ENCODE results near the gene THAP5. TPM values are rescaled to one million over a fixed set of nuclear protein-coding genes. Genes with fewer than 3 reads are reported as not detected.

THAP5 gene
- polyA plus RNA-seq, 1 donor from 2014 or later: 49.4 TPM

DNA sequence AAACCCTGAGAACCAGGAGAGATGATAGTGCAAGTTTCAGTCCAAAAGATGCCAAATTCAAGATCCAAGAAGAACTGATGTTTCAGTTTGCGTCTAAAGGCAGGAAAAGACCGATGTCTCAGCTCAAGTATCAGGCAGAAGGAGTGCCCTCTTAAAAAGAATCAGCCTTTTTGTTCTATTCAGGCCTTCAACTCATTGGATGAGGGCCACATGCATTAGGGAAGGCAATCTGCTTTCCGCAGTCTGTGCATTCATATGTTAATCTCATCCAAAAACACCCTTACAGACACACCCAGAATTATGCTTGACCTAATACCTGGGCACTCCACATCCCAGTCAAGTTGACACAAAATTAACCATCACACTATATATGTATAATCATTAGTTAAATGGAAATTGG, 45.4 kb upstream of the THAP5 start:
- Histone ChIP-seq H3K4me2 (ENCODE audit: low read length) (no peak overlapping the region), H2AFZ (ENCODE audit: low read depth, low read length) (no peak overlapping the region), H3K36me3 (ENCODE audit: insufficient read depth, low read length) (no peaks in the 10 kb centered on the region), H4K20me1 (ENCODE audit: insufficient read depth) (no peaks in the 10 kb centered on the region), H3K9ac (ENCODE audit: low read length) (no peak overlapping the region), H3K27me3 (ENCODE audit: insufficient read depth, low read depth, low read length) (no peaks in the 10 kb centered on the region), H3K9me3 (ENCODE audit: low read length) (no peaks in the 10 kb centered on the region), H3F3A (ENCODE audit: insufficient read depth, low read length, poor library complexity, severe bottlenecking) (no peaks in the 10 kb centered on the region), H3K9me2 (ENCODE audit: insufficient read depth, low read length) (no peaks in the 10 kb centered on the region), H3K27ac (ENCODE audit: low read length) (no peak overlapping the region), H3K4me3 (ENCODE audit: low read length) (no peak overlapping the region), H3K79me2 (replicated peaks; ENCODE audit: insufficient read depth, low read length) (no peaks in the 10 kb centered on the region)
- TF ChIP-seq RAD21 (conservative IDR thresholded peaks at IDR 0.05) (no peak), SMC3 (conservative IDR thresholded peaks at IDR 0.05; ENCODE audit: poor library complexity) (no peak), POLR2AphosphoS5 (IDR thresholded peaks at IDR 0.05) (no peak), EP300 (conservative IDR thresholded peaks at IDR 0.05; ENCODE audit: poor library complexity, severe bottlenecking) (no peak), TAF1 (IDR thresholded peaks at IDR 0.05; ENCODE audit: low read depth) (no peak), MXI1 (conservative IDR thresholded peaks at IDR 0.05; ENCODE audit: poor library complexity, severe bottlenecking) (no peak), EZH2 (IDR thresholded peaks at IDR 0.05; ENCODE audit: borderline replicate concordance, insufficient read depth, low read length, poor library complexity, severe bottlenecking) (no peak)
- TF ChIP-seq, protein P1, sequence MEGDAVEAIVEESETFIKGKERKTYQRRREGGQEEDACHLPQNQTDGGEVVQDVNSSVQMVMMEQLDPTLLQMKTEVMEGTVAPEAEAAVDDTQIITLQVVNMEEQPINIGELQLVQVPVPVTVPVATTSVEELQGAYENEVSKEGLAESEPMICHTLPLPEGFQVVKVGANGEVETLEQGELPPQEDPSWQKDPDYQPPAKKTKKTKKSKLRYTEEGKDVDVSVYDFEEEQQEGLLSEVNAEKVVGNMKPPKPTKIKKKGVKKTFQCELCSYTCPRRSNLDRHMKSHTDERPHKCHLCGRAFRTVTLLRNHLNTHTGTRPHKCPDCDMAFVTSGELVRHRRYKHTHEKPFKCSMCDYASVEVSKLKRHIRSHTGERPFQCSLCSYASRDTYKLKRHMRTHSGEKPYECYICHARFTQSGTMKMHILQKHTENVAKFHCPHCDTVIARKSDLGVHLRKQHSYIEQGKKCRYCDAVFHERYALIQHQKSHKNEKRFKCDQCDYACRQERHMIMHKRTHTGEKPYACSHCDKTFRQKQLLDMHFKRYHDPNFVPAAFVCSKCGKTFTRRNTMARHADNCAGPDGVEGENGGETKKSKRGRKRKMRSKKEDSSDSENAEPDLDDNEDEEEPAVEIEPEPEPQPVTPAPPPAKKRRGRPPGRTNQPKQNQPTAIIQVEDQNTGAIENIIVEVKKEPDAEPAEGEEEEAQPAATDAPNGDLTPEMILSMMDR (IDR thresholded peaks at IDR 0.05; ENCODE audit: poor library complexity, severe bottlenecking): no peak
- TF ChIP-seq, protein P2, sequence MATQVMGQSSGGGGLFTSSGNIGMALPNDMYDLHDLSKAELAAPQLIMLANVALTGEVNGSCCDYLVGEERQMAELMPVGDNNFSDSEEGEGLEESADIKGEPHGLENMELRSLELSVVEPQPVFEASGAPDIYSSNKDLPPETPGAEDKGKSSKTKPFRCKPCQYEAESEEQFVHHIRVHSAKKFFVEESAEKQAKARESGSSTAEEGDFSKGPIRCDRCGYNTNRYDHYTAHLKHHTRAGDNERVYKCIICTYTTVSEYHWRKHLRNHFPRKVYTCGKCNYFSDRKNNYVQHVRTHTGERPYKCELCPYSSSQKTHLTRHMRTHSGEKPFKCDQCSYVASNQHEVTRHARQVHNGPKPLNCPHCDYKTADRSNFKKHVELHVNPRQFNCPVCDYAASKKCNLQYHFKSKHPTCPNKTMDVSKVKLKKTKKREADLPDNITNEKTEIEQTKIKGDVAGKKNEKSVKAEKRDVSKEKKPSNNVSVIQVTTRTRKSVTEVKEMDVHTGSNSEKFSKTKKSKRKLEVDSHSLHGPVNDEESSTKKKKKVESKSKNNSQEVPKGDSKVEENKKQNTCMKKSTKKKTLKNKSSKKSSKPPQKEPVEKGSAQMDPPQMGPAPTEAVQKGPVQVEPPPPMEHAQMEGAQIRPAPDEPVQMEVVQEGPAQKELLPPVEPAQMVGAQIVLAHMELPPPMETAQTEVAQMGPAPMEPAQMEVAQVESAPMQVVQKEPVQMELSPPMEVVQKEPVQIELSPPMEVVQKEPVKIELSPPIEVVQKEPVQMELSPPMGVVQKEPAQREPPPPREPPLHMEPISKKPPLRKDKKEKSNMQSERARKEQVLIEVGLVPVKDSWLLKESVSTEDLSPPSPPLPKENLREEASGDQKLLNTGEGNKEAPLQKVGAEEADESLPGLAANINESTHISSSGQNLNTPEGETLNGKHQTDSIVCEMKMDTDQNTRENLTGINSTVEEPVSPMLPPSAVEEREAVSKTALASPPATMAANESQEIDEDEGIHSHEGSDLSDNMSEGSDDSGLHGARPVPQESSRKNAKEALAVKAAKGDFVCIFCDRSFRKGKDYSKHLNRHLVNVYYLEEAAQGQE (IDR thresholded peaks at IDR 0.05; ENCODE audit: borderline replicate concordance): no peak

DNA sequence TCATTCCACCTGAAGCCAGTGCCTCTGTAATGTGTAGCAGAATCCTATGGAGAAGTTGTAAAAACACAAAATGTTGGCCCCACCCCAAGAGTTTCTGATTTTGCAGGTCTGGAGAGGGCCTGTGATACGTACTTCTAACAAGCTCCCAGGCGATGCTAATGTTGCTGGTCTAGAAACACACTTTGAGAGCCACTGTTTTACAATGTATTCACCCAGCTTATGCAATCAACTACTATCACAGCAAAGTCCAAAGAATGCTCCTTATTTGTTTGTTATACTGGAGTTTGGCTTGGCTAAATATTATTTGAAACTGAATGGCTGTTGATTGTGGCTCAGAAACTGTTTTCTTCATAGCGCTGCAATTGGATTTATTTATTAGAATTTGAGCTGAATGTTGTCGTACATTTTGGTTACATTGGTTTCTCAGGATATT, 44.5 kb upstream of the THAP5 start:
- H4K20me1 ChIP-seq (ENCODE audit: insufficient read depth): no peaks in the 10 kb centered on the region

More for the DNA sequence above, 44.5 kb upstream of the THAP5 start:
- no peak overlapping the region for H2AFZ ChIP-seq (ENCODE audit: low read depth, low read length)
- H3K4me2 ChIP-seq (ENCODE audit: low read length): no peak overlapping the region
- no peaks in the 10 kb centered on the region for H3K27me3 ChIP-seq (ENCODE audit: insufficient read depth, low read depth, low read length)
- no peak overlapping the region for H3K9ac ChIP-seq (ENCODE audit: low read length)
- H3F3A ChIP-seq (ENCODE audit: insufficient read depth, low read length, poor library complexity, severe bottlenecking): no peaks in the 10 kb centered on the region
- H3K79me2 ChIP-seq (replicated peaks; ENCODE audit: insufficient read depth, low read length): no peaks in the 10 kb centered on the region
- H3K4me3 ChIP-seq (ENCODE audit: low read length): no peak overlapping the region
- no peaks in the 10 kb centered on the region for H3K9me2 ChIP-seq (ENCODE audit: insufficient read depth, low read length)
- H3K36me3 ChIP-seq (ENCODE audit: insufficient read depth, low read length): no peaks in the 10 kb centered on the region
- TF ChIP-seq, protein P2 (IDR thresholded peaks at IDR 0.05; ENCODE audit: borderline replicate concordance): no peak
- TF ChIP-seq EZH2 (IDR thresholded peaks at IDR 0.05; ENCODE audit: borderline replicate concordance, insufficient read depth, low read length, poor library complexity, severe bottlenecking) (no peak), TAF1 (IDR thresholded peaks at IDR 0.05; ENCODE audit: low read depth) (no peak), SMC3 (conservative IDR thresholded peaks at IDR 0.05; ENCODE audit: poor library complexity) (no peak)
- H3K27ac ChIP-seq (ENCODE audit: low read length): peak overlapping the region; percentile 10
- H3K9me3 ChIP-seq (ENCODE audit: low read length): no peaks in the 10 kb centered on the region

Data from neural cell (in vitro differentiated cells).